Left hindlimb (tissue), 1 donor: ENCODE data around the gene FAM193A.
"Not testable (repeated sequence)": the region's sequence is repeated elsewhere in the genome, so short reads cannot be mapped to it uniquely, and the experiment has no call there.

ENCODE experiments used
- DNase-seq: peaks from one replicate; pipeline ENCODE4 v3.0.0-alpha.2; 2018

The FAM193A gene

GRCh38 chr4:2660596-2661211 is 124.3 kb downstream of the FAM193A start:
- no peak for DNase-seq

GRCh38 chr4:2662598-2662997 is 126.2 kb downstream of the FAM193A start:
- no peak for DNase-seq

- DNase-seq, result no peak
These were observed 126.8 kb downstream of the FAM193A start for GRCh38 chr4:2663275-2663674.

- no peak for DNase-seq
These were observed 130.3 kb downstream of the FAM193A start for GRCh38 chr4:2666722-2667247.

GRCh38 chr4:2667428-2667827 is 131.0 kb downstream of the FAM193A start:
- no peak for DNase-seq

GRCh38 chr4:2671267-2671895 is 134.9 kb downstream of the FAM193A start:
- no peak for DNase-seq

- DNase-seq, result no peak
These were observed 135.6 kb downstream of the FAM193A start for GRCh38 chr4:2672082-2672481.

GRCh38 chr4:2672700-2673099 is 136.3 kb downstream of the FAM193A start:
- no peak for DNase-seq

- no peak for DNase-seq
These were observed 136.7 kb downstream of the FAM193A start for GRCh38 chr4:2673157-2673556.

GRCh38 chr4:2679762-2680161 is 143.3 kb downstream of the FAM193A start:
- DNase-seq, result not testable (repeated sequence)

- DNase-seq, result no peak
These were observed 148.0 kb downstream of the FAM193A start for GRCh38 chr4:2684486-2684885.

GRCh38 chr4:2685541-2685940 is 149.1 kb downstream of the FAM193A start:
- DNase-seq, result no peak

- no peak for DNase-seq
These were observed 150.2 kb downstream of the FAM193A start for GRCh38 chr4:2686379-2687265.

- no peak for DNase-seq
These were observed 151.8 kb downstream of the FAM193A start for GRCh38 chr4:2688281-2688680.

GRCh38 chr4:2688697-2689096 is 152.2 kb downstream of the FAM193A start:
- no peak for DNase-seq

GRCh38 chr4:2689114-2689513 is 152.7 kb downstream of the FAM193A start:
- DNase-seq, result no peak

GRCh38 chr4:2689825-2690700 is 153.6 kb downstream of the FAM193A start:
- DNase-seq, result no peak

GRCh38 chr4:2691313-2691712 is 154.9 kb downstream of the FAM193A start:
- no peak for DNase-seq

GRCh38 chr4:2691952-2692435 is 155.5 kb downstream of the FAM193A start:
- DNase-seq, result no peak

- no peak for DNase-seq
These were observed 158.2 kb downstream of the FAM193A start for GRCh38 chr4:2694691-2695090.

GRCh38 chr4:2695346-2696060 is 159.1 kb downstream of the FAM193A start:
- DNase-seq, result no peak

GRCh38 chr4:2696423-2696822 is 160.0 kb downstream of the FAM193A start:
- no peak for DNase-seq
